WTC11 (cell line): ENCODE measurements around the gene MYO7B.

Source experiments
- ATF2 ChIP-seq: sonication (generic); formaldehyde crosslinking; IDR thresholded peaks from 2 replicates; pipeline ENCODE4 v1.8.1; 2022; ENCODE audit warnings: low read depth, missing genetic modification reagents, borderline replicate concordance
- KAT7 ChIP-seq: sonication (generic); formaldehyde crosslinking; IDR thresholded peaks from 2 replicates; pipeline ENCODE4 v1.8.1; 2023; ENCODE audit warnings: missing genetic modification reagents, mild to moderate bottlenecking, borderline replicate concordance
- MYBL2 ChIP-seq: sonication (generic); formaldehyde crosslinking; IDR thresholded peaks from 2 replicates; pipeline ENCODE4 v1.8.1; 2023; ENCODE audit warnings: mild to moderate bottlenecking, moderate library complexity, missing genetic modification reagents
- NR2C2 ChIP-seq: sonication (generic); formaldehyde crosslinking; IDR thresholded peaks from 2 replicates; pipeline ENCODE4 v1.8.0; 2022; ENCODE audit warnings: mild to moderate bottlenecking, missing genetic modification reagents
- NR3C1 ChIP-seq: sonication (generic); formaldehyde crosslinking; conservative IDR thresholded peaks from 2 replicates; pipeline ENCODE4 v1.8.1; 2023; ENCODE audit warnings: low read depth, mild to moderate bottlenecking, missing genetic modification reagents
- USF2 ChIP-seq: sonication (generic); formaldehyde crosslinking; IDR thresholded peaks from 2 replicates; pipeline ENCODE4 v1.8.1; 2023; ENCODE audit warnings: mild to moderate bottlenecking, missing genetic modification reagents, moderate library complexity
- ZNF121 ChIP-seq: sonication (generic); formaldehyde crosslinking; IDR thresholded peaks from 2 replicates; pipeline ENCODE4 v1.8.0; 2023; ENCODE audit warnings: missing genetic modification reagents
- TF ChIP-seq, protein P1 (sequence below): fragments of 200-600 bp; IDR thresholded peaks from 2 replicates; pipeline ENCODE4 v1.8.0; 2022; ENCODE audit warnings: antibody characterized with exemption
- TF ChIP-seq, protein P2 (sequence below): sonication (generic); formaldehyde crosslinking; IDR thresholded peaks from 2 replicates; pipeline ENCODE4 v1.8.0; 2022; ENCODE audit warnings: mild to moderate bottlenecking, missing genetic modification reagents
- TF ChIP-seq, protein P3 (sequence below): sonication (generic); formaldehyde crosslinking; IDR thresholded peaks from 2 replicates; pipeline ENCODE4 v1.8.1; 2023; ENCODE audit warnings: mild to moderate bottlenecking, missing genetic modification reagents, borderline replicate concordance
- TF ChIP-seq, protein P4 (sequence below): sonication (generic); formaldehyde crosslinking; IDR thresholded peaks from 2 replicates; pipeline ENCODE4 v1.8.0; 2023; ENCODE audit warnings: missing genetic modification reagents

GRCh38 chr2:127498386-127498785, 37.1 kb upstream of the MYO7B start:
- TF ChIP-seq, protein P1, sequence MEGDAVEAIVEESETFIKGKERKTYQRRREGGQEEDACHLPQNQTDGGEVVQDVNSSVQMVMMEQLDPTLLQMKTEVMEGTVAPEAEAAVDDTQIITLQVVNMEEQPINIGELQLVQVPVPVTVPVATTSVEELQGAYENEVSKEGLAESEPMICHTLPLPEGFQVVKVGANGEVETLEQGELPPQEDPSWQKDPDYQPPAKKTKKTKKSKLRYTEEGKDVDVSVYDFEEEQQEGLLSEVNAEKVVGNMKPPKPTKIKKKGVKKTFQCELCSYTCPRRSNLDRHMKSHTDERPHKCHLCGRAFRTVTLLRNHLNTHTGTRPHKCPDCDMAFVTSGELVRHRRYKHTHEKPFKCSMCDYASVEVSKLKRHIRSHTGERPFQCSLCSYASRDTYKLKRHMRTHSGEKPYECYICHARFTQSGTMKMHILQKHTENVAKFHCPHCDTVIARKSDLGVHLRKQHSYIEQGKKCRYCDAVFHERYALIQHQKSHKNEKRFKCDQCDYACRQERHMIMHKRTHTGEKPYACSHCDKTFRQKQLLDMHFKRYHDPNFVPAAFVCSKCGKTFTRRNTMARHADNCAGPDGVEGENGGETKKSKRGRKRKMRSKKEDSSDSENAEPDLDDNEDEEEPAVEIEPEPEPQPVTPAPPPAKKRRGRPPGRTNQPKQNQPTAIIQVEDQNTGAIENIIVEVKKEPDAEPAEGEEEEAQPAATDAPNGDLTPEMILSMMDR: no peak
- no peak for TF ChIP-seq NR2C2 (CRISPR knock-in tag)
- TF ChIP-seq, protein P2, sequence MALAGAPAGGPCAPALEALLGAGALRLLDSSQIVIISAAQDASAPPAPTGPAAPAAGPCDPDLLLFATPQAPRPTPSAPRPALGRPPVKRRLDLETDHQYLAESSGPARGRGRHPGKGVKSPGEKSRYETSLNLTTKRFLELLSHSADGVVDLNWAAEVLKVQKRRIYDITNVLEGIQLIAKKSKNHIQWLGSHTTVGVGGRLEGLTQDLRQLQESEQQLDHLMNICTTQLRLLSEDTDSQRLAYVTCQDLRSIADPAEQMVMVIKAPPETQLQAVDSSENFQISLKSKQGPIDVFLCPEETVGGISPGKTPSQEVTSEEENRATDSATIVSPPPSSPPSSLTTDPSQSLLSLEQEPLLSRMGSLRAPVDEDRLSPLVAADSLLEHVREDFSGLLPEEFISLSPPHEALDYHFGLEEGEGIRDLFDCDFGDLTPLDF (CRISPR knock-in tag): no peak
- TF ChIP-seq MYBL2 (CRISPR knock-in tag): no peak
- no peak for TF ChIP-seq NR3C1 (CRISPR knock-in tag)
- no peak for TF ChIP-seq KAT7
- no peak for TF ChIP-seq ATF2 (CRISPR knock-in tag)
- TF ChIP-seq, protein P3, sequence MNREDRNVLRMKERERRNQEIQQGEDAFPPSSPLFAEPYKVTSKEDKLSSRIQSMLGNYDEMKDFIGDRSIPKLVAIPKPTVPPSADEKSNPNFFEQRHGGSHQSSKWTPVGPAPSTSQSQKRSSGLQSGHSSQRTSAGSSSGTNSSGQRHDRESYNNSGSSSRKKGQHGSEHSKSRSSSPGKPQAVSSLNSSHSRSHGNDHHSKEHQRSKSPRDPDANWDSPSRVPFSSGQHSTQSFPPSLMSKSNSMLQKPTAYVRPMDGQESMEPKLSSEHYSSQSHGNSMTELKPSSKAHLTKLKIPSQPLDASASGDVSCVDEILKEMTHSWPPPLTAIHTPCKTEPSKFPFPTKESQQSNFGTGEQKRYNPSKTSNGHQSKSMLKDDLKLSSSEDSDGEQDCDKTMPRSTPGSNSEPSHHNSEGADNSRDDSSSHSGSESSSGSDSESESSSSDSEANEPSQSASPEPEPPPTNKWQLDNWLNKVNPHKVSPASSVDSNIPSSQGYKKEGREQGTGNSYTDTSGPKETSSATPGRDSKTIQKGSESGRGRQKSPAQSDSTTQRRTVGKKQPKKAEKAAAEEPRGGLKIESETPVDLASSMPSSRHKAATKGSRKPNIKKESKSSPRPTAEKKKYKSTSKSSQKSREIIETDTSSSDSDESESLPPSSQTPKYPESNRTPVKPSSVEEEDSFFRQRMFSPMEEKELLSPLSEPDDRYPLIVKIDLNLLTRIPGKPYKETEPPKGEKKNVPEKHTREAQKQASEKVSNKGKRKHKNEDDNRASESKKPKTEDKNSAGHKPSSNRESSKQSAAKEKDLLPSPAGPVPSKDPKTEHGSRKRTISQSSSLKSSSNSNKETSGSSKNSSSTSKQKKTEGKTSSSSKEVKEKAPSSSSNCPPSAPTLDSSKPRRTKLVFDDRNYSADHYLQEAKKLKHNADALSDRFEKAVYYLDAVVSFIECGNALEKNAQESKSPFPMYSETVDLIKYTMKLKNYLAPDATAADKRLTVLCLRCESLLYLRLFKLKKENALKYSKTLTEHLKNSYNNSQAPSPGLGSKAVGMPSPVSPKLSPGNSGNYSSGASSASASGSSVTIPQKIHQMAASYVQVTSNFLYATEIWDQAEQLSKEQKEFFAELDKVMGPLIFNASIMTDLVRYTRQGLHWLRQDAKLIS (CRISPR knock-in tag): no peak
- no peak for TF ChIP-seq ZNF121 (CRISPR knock-in tag)
- no peak for TF ChIP-seq USF2
- TF ChIP-seq, protein P4, sequence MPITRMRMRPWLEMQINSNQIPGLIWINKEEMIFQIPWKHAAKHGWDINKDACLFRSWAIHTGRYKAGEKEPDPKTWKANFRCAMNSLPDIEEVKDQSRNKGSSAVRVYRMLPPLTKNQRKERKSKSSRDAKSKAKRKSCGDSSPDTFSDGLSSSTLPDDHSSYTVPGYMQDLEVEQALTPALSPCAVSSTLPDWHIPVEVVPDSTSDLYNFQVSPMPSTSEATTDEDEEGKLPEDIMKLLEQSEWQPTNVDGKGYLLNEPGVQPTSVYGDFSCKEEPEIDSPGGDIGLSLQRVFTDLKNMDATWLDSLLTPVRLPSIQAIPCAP: no peak
